Vagina (tissue), 2 donors: ENCODE data around the gene SLITRK4. TPM values are rescaled to one million over a fixed set of nuclear protein-coding genes. Genes with fewer than 3 reads are reported as not detected.
A peak's percentile ranks its signal among the peaks of the same experiment; 100 is the strongest.

Source experiments
- DNase-seq, 2 donors: peaks; one replicate each; pipeline ENCODE4 v3.0.0-alpha.2; 2017; ENCODE audit errors: extremely low spot score in 2 of 2
- H3K27ac ChIP-seq: fragments of 200-600 bp; sonication (generic); one replicate; pipeline ENCODE4 v1.5.1; 2019
- H3K27me3 ChIP-seq: fragments of 200-600 bp; sonication (generic); one replicate; pipeline ENCODE4 v1.5.1; 2019
- H3K36me3 ChIP-seq, 2 donors: fragments of 200-600 bp; sonication (generic); one replicate each; pipeline ENCODE4 v1.5.1; 2017 to 2019
- H3K4me1 ChIP-seq: fragments of 200-600 bp; sonication (generic); one replicate; pipeline ENCODE4 v1.5.1; 2019
- H3K4me3 ChIP-seq, 2 donors: fragments of 200-600 bp; sonication (generic); 1 replicate in 1 of 2; 2 replicates in 1 of 2; pipeline ENCODE4 v1.5.1; 2016 to 2019
- H3K9me3 ChIP-seq: fragments of 200-600 bp; sonication (generic); one replicate; pipeline ENCODE4 v1.5.1; 2019
- CTCF ChIP-seq, 3 experiments: fragments of 450-650 bp in 2 of 3; fragments of 200-600 bp in 1 of 3; sonication (generic) in 1 of 3; IDR thresholded peaks; one replicate each; pipeline ENCODE4 v1.5.1; 2017 to 2019; ENCODE audit warnings: antibody characterized with exemption in 3 of 3, mild to moderate bottlenecking in 2 of 3, moderate library complexity in 2 of 3
- POLR2A ChIP-seq, 2 donors: fragments of 450-650 bp; IDR thresholded peaks; one replicate each; pipeline ENCODE4 v1.6.1; 2017; ENCODE audit warnings: antibody characterized with exemption in 2 of 2, mild to moderate bottlenecking in 2 of 2, moderate library complexity in 2 of 2
- POLR2AphosphoS5 ChIP-seq, 2 donors: sonication (generic); formaldehyde crosslinking; IDR thresholded peaks; one replicate each; pipeline ENCODE4 v1.9.0; 2017; ENCODE audit warnings: antibody characterized with exemption in 2 of 2, mild to moderate bottlenecking in 2 of 2, low read depth in 1 of 2; ENCODE audit not compliant: insufficient read depth in 1 of 2
- intact Hi-C: fragments of 100-400 bp; cut with DNase I; formaldehyde crosslinking; loops from one replicate; pipeline ENCODE4 v1.15.1; 2023
- total RNA-seq: library from RNA; depleted of rRNA; stranded (reverse); fragments of >200 nt; gene quantifications from one replicate; pipeline ENCODE4 v1.2.3, GENCODE V29; 2016

The SLITRK4 gene
- total RNA-seq, 1 donor from 2014 or later = 3.2 TPM

- intact Hi-C loops = no loop called here
- H3K27me3 ChIP-seq = no peaks in the 10 kb centered on the region
Observed at GRCh38 chrX:143632625-143633410, 3.1 kb downstream of the SLITRK4 start.

GRCh38 chrX:143623657-143624056 lies 12.2 kb downstream of the SLITRK4 start:
- no peak for DNase-seq
- intact Hi-C loops = no loop called here
- H3K9me3 ChIP-seq = no peaks in the 10 kb centered on the region

More at GRCh38 chrX:143632625-143633410, 3.1 kb downstream of the SLITRK4 start:
- DNase-seq = no peak
- Histone ChIP-seq H3K36me3 (no peaks in the 10 kb centered on the region), H3K9me3 (no peaks in the 10 kb centered on the region), H3K4me3 (peak overlapping the region in 1 of 2 donors; percentile 33), H3K27ac (no peak overlapping the region), H3K4me1 (no peaks in the 10 kb centered on the region)
- no peak for TF ChIP-seq CTCF (IDR thresholded peaks at IDR 0.05)
- no peak for TF ChIP-seq POLR2AphosphoS5 (IDR thresholded peaks at IDR 0.05; ENCODE audit: insufficient read depth in 1 of 2, low read depth in 1 of 2)
- TF ChIP-seq POLR2A (IDR thresholded peaks at IDR 0.05) = no peak

GRCh38 chrX:143621276-143621675 lies 14.6 kb downstream of the SLITRK4 start:
- TF ChIP-seq POLR2A (IDR thresholded peaks at IDR 0.05) (no peak), CTCF (IDR thresholded peaks at IDR 0.05) (no peak), POLR2AphosphoS5 (IDR thresholded peaks at IDR 0.05; ENCODE audit: insufficient read depth in 1 of 2, low read depth in 1 of 2) (no peak)
- intact Hi-C loops = no loop called here
- no peak for DNase-seq
- Histone ChIP-seq H3K36me3 (no peaks in the 10 kb centered on the region), H3K4me1 (no peaks in the 10 kb centered on the region), H3K27ac (no peak overlapping the region), H3K9me3 (no peaks in the 10 kb centered on the region), H3K4me3 (no peak overlapping the region), H3K27me3 (no peaks in the 10 kb centered on the region)

More at GRCh38 chrX:143623657-143624056, 12.2 kb downstream of the SLITRK4 start:
- no peaks in the 10 kb centered on the region for H3K4me1 ChIP-seq
- no peak overlapping the region for H3K27ac ChIP-seq
- H3K27me3 ChIP-seq = no peaks in the 10 kb centered on the region
- no peak overlapping the region for H3K4me3 ChIP-seq
- TF ChIP-seq POLR2A (IDR thresholded peaks at IDR 0.05) (no peak), CTCF (IDR thresholded peaks at IDR 0.05) (no peak), POLR2AphosphoS5 (IDR thresholded peaks at IDR 0.05; ENCODE audit: insufficient read depth in 1 of 2, low read depth in 1 of 2) (no peak)
- H3K36me3 ChIP-seq = no peaks in the 10 kb centered on the region

GRCh38 chrX:143615851-143616250 lies 20.1 kb downstream of the SLITRK4 start:
- no peak overlapping the region for H3K27ac ChIP-seq
- H3K36me3 ChIP-seq = no peaks in the 10 kb centered on the region
- intact Hi-C loops = no loop called here
- no peaks in the 10 kb centered on the region for H3K27me3 ChIP-seq
- TF ChIP-seq CTCF (IDR thresholded peaks at IDR 0.05) = no peak
- TF ChIP-seq POLR2A (IDR thresholded peaks at IDR 0.05) = no peak
- TF ChIP-seq POLR2AphosphoS5 (IDR thresholded peaks at IDR 0.05; ENCODE audit: insufficient read depth in 1 of 2, low read depth in 1 of 2) = no peak
- no peak overlapping the region for H3K4me3 ChIP-seq
- no peak for DNase-seq
- H3K4me1 ChIP-seq = no peaks in the 10 kb centered on the region
- no peaks in the 10 kb centered on the region for H3K9me3 ChIP-seq

GRCh38 chrX:143601809-143602208 lies 34.1 kb downstream of the SLITRK4 start:
- TF ChIP-seq POLR2A (IDR thresholded peaks at IDR 0.05) (no peak), CTCF (IDR thresholded peaks at IDR 0.05) (no peak), POLR2AphosphoS5 (IDR thresholded peaks at IDR 0.05; ENCODE audit: insufficient read depth in 1 of 2, low read depth in 1 of 2) (no peak)

More at GRCh38 chrX:143601809-143602208, 34.1 kb downstream of the SLITRK4 start:
- H3K27ac ChIP-seq = no peak overlapping the region
- intact Hi-C loops = no loop called here
- H3K4me3 ChIP-seq = no peak overlapping the region
- no peaks in the 10 kb centered on the region for H3K36me3 ChIP-seq
- no peaks in the 10 kb centered on the region for H3K4me1 ChIP-seq
- no peak for DNase-seq
- H3K27me3 ChIP-seq = no peaks in the 10 kb centered on the region
- H3K9me3 ChIP-seq = no peaks in the 10 kb centered on the region
